Stimulated activated CD4-positive, alpha-beta T cell treated with anti-CD3 and anti-CD28 coated beads, Interleukin-4, amount 100 ng/mL, for 4 hours (primary cell): ENCODE measurements around the gene MAP7D3.
"Not testable (repeated sequence)": the region's sequence is repeated elsewhere in the genome, so short reads cannot be mapped to it uniquely, and the experiment has no call there.

Experiments
- DNase-seq, 2 experiments: peaks; one replicate each; pipeline ENCODE4 v3.0.0-alpha.2; 2020

Gene MAP7D3

GRCh38 chrX:136176399-136176825 is 74.8 kb downstream of the MAP7D3 start:
- DNase-seq: no peak

GRCh38 chrX:136171420-136171819 is 79.8 kb downstream of the MAP7D3 start:
- DNase-seq: no peak

GRCh38 chrX:136170139-136170800 is 80.9 kb downstream of the MAP7D3 start:
- DNase-seq: no peak

GRCh38 chrX:136168929-136169735 is 82.1 kb downstream of the MAP7D3 start:
- no peak for DNase-seq

- DNase-seq: not testable (repeated sequence)
Observed at GRCh38 chrX:136167989-136168388, 83.2 kb downstream of the MAP7D3 start.

- DNase-seq: no peak
Observed at GRCh38 chrX:136166221-136166855, 84.9 kb downstream of the MAP7D3 start.

- no peak for DNase-seq
Observed at GRCh38 chrX:136165406-136165805, 85.8 kb downstream of the MAP7D3 start.

- DNase-seq: no peak
Observed at GRCh38 chrX:136163689-136164088, 87.5 kb downstream of the MAP7D3 start.
